Upper lobe of right lung (tissue), 1 donor: ENCODE measurements around the gene PLA2G4D. TPM values are rescaled to one million over a fixed set of nuclear protein-coding genes. Genes with fewer than 3 reads are reported as not detected.

Source experiments
- ATAC-seq: fragments of 200-7000 bp; cut with Tn5 transposase; one replicate; pipeline ENCODE4 v1.9.1; 2020; ENCODE audit warnings: mild to moderate bottlenecking, moderate library complexity
- DNase-seq: peaks from one replicate; pipeline ENCODE4 v3.0.0-alpha.2; 2020
- H3K27ac ChIP-seq: fragments of 200-600 bp; one replicate; pipeline ENCODE4 v1.8.0; 2022
- H3K27me3 ChIP-seq: fragments of 200-600 bp; one replicate; pipeline ENCODE4 v1.8.0; 2022; ENCODE audit warnings: mild to moderate bottlenecking
- H3K36me3 ChIP-seq: fragments of 200-600 bp; one replicate; pipeline ENCODE4 v1.8.0; 2022
- H3K4me1 ChIP-seq: fragments of 200-600 bp; one replicate; pipeline ENCODE4 v1.8.0; 2022
- H3K4me3 ChIP-seq: fragments of 200-600 bp; one replicate; pipeline ENCODE4 v1.8.0; 2022; ENCODE audit warnings: mild to moderate bottlenecking
- H3K9me3 ChIP-seq: fragments of 200-600 bp; one replicate; pipeline ENCODE4 v1.8.0; 2022
- CTCF ChIP-seq: fragments of 200-600 bp; IDR thresholded peaks from one replicate; pipeline ENCODE4 v1.8.0; 2022; ENCODE audit warnings: antibody characterized with exemption
- intact Hi-C: fragments of 100-400 bp; cut with DNase I; formaldehyde crosslinking; loops from one replicate; pipeline ENCODE4 v1.11.0; 2022
- total RNA-seq: library from RNA; stranded (reverse); fragmentation: NEBNext Ultra II Directional; extraction: Animal tissue kit (Norgen Biotek cat#: 25700); gene quantifications from one replicate; pipeline ENCODE4 v1.2.1, GENCODE V29; 2021
- donor health status: DM: no; HTN: yes; CAD: no; lungs with severe emphysema.

Gene PLA2G4D
- total RNA-seq, 1 donor from 2014 or later: not detected

GRCh38 chr15:42053914-42054313 is 40.4 kb downstream of the PLA2G4D start:
- no peak overlapping the region for H3K4me3 ChIP-seq
- H3K27ac ChIP-seq: peak overlapping the region; percentile 58
- DNase-seq (peak; percentile 80), ATAC-seq (peak; percentile 60)
- H3K27me3 ChIP-seq: no peaks in the 10 kb centered on the region
- H3K9me3 ChIP-seq: no peaks in the 10 kb centered on the region
- TF ChIP-seq CTCF: no peak
- H3K36me3 ChIP-seq: no peaks in the 10 kb centered on the region
- intact Hi-C loops: no loop called here
- peaks cover 13% of the 10 kb centered on the region for H3K4me1 ChIP-seq

- ATAC-seq: no peak
- peaks cover 13% of the 10 kb centered on the region for H3K4me1 ChIP-seq
- no peak overlapping the region for H3K4me3 ChIP-seq
- H3K36me3 ChIP-seq: no peaks in the 10 kb centered on the region
- H3K27ac ChIP-seq: no peak overlapping the region
- intact Hi-C loops: no loop called here
- TF ChIP-seq CTCF: no peak
- DNase-seq: no peak
- no peaks in the 10 kb centered on the region for H3K9me3 ChIP-seq
- no peaks in the 10 kb centered on the region for H3K27me3 ChIP-seq
These were observed 41.4 kb downstream of the PLA2G4D start for GRCh38 chr15:42053010-42053409.

- intact Hi-C loops: no loop called here
- no peak for TF ChIP-seq CTCF
- Histone ChIP-seq H3K36me3 (no peaks in the 10 kb centered on the region), H3K9me3 (no peaks in the 10 kb centered on the region), H3K27ac (no peak overlapping the region), H3K4me3 (no peak overlapping the region), H3K27me3 (no peaks in the 10 kb centered on the region), H3K4me1 (no peaks in the 10 kb centered on the region)
- ATAC-seq: no peak
- DNase-seq: no peak
These were observed 43.7 kb downstream of the PLA2G4D start for GRCh38 chr15:42050484-42051255.

- no peak for TF ChIP-seq CTCF
- ATAC-seq (no peak), DNase-seq (no peak)
- Histone ChIP-seq H3K27me3 (no peaks in the 10 kb centered on the region), H3K4me3 (no peak overlapping the region), H3K36me3 (no peaks in the 10 kb centered on the region), H3K9me3 (no peaks in the 10 kb centered on the region), H3K27ac (no peak overlapping the region), H3K4me1 (no peaks in the 10 kb centered on the region)
- intact Hi-C loops: no loop called here
These were observed 45.6 kb downstream of the PLA2G4D start for GRCh38 chr15:42048821-42049200.

GRCh38 chr15:42048080-42048820 is 46.1 kb downstream of the PLA2G4D start:
- no peak for DNase-seq
- no peaks in the 10 kb centered on the region for H3K4me1 ChIP-seq
- no peak overlapping the region for H3K27ac ChIP-seq
- intact Hi-C loops: no loop called here
- no peaks in the 10 kb centered on the region for H3K9me3 ChIP-seq
- no peaks in the 10 kb centered on the region for H3K27me3 ChIP-seq
- no peaks in the 10 kb centered on the region for H3K36me3 ChIP-seq
- peak; percentile 46 for ATAC-seq
- H3K4me3 ChIP-seq: no peak overlapping the region
- no peak for TF ChIP-seq CTCF
